Right lobe of liver (tissue), 4 donors: ENCODE measurements around the gene CAMK1.

Source experiments
- CTCF ChIP-seq, 4 donors: fragments of 200-600 bp in 3 of 4; fragments of 450-650 bp in 1 of 4; IDR thresholded peaks; one replicate each; pipeline versions ENCODE4 v1.5.1 to v1.8.0; 2016 to 2022; ENCODE audit warnings: antibody characterized with exemption in 4 of 4, mild to moderate bottlenecking in 2 of 4
- POLR2A ChIP-seq: fragments of 450-650 bp; IDR thresholded peaks from one replicate; pipeline ENCODE4 v1.6.1; 2017; ENCODE audit warnings: antibody characterized with exemption, mild to moderate bottlenecking
- donor health status: DM: no; HTN: no; CAD: no.
- donor health status: DM: no; HTN: no; CAD: no.
- donor health status: DM: no; HTN: yes; CAD: no.

- TF ChIP-seq CTCF (IDR thresholded peaks at IDR 0.05) (no peak), POLR2A (no peak)
Observed at GRCh38 chr3:9725775-9726515, 43.8 kb downstream of the CAMK1 start.
